Bronchial epithelial cell (primary cell): ENCODE measurements around the gene RAB9A. TPM values are rescaled to one million over a fixed set of nuclear protein-coding genes. Genes with fewer than 3 reads are reported as not detected.
"Not testable (repeated sequence)": the region's sequence is repeated elsewhere in the genome, so short reads cannot be mapped to it uniquely, and the experiment has no call there.

Experiments
- DNase-seq: peaks from one replicate; pipeline ENCODE4 v3.0.0-alpha.2; 2010; ENCODE audit warnings: low read depth
- FAIRE-seq: peaks from 2 replicates; lab custom pipeline; 2011; peaks lifted over from hg19 to GRCh38; lab: Jason Lieb, UNC
- H3K27me3 ChIP-seq: 2 replicates; pipeline ENCODE4 v1.5.1; 2011; ENCODE audit warnings: low read length; ENCODE audit not compliant: control insufficient read depth, insufficient read depth
- H3K36me3 ChIP-seq: 2 replicates; pipeline ENCODE4 v1.5.1; 2011; ENCODE audit warnings: low read length; ENCODE audit not compliant: control insufficient read depth, insufficient read depth
- H3K4me3 ChIP-seq: 2 replicates; pipeline ENCODE4 v1.5.1; 2011; ENCODE audit warnings: mild to moderate bottlenecking, low read depth, low read length, control low read depth
- total RNA-seq: library from RNA; depleted of rRNA; stranded (reverse); fragments of >200 nt; gene quantifications from 2 replicates; pipeline ENCODE4 v1.2.1, GENCODE V29; 2014
- TF ChIP-seq, protein P1 (sequence below): IDR thresholded peaks from 2 replicates; pipeline ENCODE4 v1.5.1; 2011; ENCODE audit warnings: mild to moderate bottlenecking, moderate library complexity, low read length, control low read depth, inconsistent platforms; ENCODE audit not compliant: insufficient read depth, severe bottlenecking

The RAB9A gene
- total RNA-seq, 1 donor from 2014 or later, result 43.4 TPM

DNA sequence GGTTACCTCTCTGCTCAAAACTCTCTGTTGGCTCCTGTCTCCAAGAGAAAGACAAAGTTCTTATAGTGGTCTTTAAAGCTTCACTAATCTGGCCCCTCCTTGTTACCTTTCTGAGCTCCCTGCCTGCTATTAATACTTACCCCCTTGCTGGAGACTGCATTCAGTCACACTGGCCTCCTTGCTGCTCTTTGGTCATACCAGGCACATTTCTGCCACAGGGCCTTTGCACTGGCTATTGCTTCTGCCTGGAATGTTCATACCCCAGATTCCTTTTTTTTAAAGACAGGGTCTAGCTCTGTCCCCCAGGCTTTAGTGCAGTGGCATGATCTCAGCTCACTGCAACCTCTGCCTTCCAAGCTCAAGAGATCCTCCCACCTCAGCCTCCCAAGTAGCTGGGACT, 15.9 kb upstream of the RAB9A start:
- no peaks in the 10 kb centered on the region for H3K36me3 ChIP-seq
- DNase-seq, result no peak
- FAIRE-seq, result no peak
- H3K27me3 ChIP-seq, result no peaks in the 10 kb centered on the region
- no peak overlapping the region for H3K4me3 ChIP-seq
- TF ChIP-seq, protein P1, sequence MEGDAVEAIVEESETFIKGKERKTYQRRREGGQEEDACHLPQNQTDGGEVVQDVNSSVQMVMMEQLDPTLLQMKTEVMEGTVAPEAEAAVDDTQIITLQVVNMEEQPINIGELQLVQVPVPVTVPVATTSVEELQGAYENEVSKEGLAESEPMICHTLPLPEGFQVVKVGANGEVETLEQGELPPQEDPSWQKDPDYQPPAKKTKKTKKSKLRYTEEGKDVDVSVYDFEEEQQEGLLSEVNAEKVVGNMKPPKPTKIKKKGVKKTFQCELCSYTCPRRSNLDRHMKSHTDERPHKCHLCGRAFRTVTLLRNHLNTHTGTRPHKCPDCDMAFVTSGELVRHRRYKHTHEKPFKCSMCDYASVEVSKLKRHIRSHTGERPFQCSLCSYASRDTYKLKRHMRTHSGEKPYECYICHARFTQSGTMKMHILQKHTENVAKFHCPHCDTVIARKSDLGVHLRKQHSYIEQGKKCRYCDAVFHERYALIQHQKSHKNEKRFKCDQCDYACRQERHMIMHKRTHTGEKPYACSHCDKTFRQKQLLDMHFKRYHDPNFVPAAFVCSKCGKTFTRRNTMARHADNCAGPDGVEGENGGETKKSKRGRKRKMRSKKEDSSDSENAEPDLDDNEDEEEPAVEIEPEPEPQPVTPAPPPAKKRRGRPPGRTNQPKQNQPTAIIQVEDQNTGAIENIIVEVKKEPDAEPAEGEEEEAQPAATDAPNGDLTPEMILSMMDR, result no peak

DNA sequence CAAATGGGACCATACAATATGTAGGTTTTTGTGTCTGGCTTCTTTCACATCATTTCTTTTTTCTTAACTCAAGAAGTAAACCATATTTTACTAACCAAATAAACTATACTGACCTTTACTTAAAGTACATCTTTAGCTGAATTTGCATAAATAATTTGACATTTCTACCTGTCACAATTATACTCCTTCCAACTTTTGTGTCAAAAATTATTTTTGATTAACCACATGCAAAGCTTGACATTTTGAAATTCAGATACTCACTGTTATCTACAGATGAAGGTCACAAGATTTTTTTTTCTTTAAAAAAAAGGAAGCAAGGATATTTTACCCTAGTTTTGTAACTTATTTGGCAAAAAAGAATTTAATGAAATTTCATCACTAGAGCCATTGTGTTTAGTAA, 12.0 kb upstream of the RAB9A start:
- TF ChIP-seq, protein P1, result no peak
- FAIRE-seq (no peak), DNase-seq (no peak)
- Histone ChIP-seq H3K36me3 (no peaks in the 10 kb centered on the region), H3K4me3 (no peak overlapping the region), H3K27me3 (no peaks in the 10 kb centered on the region)

DNA sequence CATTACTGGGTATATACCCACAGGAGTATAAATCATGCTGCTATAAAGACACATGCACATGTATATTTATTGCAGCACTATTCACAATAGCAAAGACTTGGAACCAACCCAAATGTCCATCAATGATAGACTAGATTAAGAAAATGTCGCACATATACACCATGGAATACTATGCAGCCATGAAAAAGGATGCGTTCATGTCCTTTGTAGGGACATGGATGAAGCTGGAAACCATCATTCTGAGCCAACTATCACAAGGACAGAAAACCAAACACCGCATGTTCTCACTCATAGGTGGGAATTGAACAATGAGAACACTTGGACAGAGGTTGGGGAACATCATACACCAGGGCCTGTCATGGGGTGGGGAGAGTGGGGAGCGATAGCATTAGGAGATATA, 9.2 kb upstream of the RAB9A start:
- FAIRE-seq, DNase-seq, H3K27me3 ChIP-seq, H3K4me3 ChIP-seq, H3K36me3 ChIP-seq: not testable (repeated sequence)

DNA sequence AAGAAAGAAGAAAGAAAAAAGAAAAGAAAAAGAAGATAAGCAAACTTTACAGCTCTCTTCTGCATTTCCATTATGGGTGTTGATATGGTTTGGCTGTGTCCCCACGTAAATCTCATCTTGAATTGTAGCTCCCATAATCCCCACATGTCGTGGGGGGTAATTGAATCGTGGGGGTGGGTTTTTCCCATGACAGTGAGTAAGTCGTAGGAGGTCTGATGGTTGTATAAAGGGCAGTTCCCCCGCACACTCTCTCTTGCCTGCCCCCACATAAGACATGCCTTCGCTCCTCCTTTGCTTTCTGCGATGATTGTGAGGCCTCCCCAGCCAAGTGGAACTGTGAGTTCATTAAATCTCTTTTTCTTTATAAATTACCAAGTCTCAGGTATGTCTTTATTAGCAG, 7.3 kb upstream of the RAB9A start:
- TF ChIP-seq, protein P1, result no peak
- no peak for DNase-seq
- no peaks in the 10 kb centered on the region for H3K36me3 ChIP-seq
- FAIRE-seq, result no peak
- H3K27me3 ChIP-seq, result no peaks in the 10 kb centered on the region
- no peak overlapping the region for H3K4me3 ChIP-seq

DNA sequence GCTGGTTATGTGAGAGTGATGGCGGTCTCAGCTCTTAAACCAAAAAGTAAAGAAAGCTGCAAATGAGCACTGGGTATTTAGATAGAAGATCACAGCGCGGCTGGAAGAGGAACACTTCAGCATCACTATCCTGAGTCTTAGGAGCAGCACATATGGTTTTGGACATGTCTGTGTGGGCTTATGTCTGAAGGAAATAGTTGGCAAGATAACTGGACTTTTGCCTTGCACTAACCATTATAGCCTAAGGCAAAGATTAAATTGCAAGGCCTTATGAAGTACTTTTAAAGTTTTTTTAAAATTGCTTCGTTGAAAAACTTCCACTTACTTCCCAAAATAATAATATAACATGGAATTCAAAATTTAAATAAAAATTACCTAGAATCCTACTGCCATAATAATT, 4.6 kb upstream of the RAB9A start:
- FAIRE-seq (no peak), DNase-seq (no peak)
- Histone ChIP-seq H3K27me3 (no peaks in the 10 kb centered on the region), H3K4me3 (no peak overlapping the region), H3K36me3 (no peaks in the 10 kb centered on the region)
- TF ChIP-seq, protein P1, result no peak

DNA sequence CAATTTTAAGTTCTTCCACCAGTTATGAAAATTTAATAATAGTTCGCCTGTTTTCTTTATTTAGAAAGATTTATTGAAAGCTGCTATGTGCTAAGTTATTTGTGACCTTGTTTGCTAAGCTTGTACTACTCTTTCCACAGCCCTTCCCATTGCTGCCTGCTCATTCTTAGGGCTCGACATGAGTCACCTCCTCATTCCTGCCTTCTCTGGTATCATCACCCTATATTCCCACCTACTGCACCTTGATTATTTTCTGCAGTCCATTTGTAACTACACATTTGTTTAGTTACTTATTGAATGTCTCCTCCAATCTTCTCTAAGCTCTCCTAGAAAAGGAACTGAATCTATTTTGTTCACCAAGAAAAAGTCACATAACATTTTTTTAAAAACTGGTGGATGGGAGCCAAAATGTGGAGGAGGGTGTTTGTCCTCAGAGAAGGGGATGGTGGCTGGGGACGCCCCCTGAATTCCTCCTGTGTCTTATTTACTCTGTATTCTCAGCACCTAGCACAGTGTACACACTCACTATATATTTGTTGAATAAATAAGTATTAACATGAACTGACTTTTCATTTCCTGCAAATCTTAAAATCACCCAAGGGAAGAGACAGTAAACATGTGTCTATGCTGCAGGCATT, 3.7 kb upstream of the RAB9A start:
- DNase-seq, result peak; percentile 74
- Histone ChIP-seq H3K27me3 (no peaks in the 10 kb centered on the region), H3K36me3 (no peaks in the 10 kb centered on the region), H3K4me3 (no peak overlapping the region)
- no peak for FAIRE-seq
- TF ChIP-seq, protein P1, result no peak
